ENCODE data around the gene GSTP1. TPM values are rescaled to one million over a fixed set of nuclear protein-coding genes. Genes with fewer than 3 reads are reported as not detected.
"Not testable (repeated sequence)": the region's sequence is repeated elsewhere in the genome, so short reads cannot be mapped to it uniquely, and the experiment has no call there.

GSTP1 gene
- total RNA-seq, 2 experiments from 2014 or later, result 195 to 198 TPM

DNA sequence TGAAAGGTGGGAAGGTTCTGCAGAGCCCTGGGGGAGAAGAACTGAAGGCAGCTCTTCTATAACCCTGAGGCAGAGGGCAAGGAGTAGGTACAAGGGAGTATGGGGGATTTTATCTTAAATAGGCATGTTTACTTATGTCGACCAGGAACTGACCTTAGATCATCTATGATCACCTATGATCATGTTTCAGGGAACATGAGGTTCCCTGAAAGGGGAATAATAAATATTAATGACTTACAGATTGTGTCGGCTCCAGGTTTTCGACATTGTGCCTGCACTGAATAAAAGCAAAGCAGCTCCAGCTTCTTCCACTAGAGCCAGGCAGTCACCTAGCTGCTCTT is 9.9 kb downstream of the GSTP1 start:
- Mint-ChIP-seq H3K27ac (no peak overlapping the region), H3K36me3 (ENCODE audit: low read depth) (no peaks in the 10 kb centered on the region), H3K4me1 (no peaks in the 10 kb centered on the region), H3K9me3 (no peaks in the 10 kb centered on the region), H3K27me3 (peaks cover 4% of the 10 kb centered on the region), H3K4me3 (no peak overlapping the region)
- no peak for DNase-seq
- ChIA-PET CTCF (no interaction called here), POLR2A (no interaction called here)

DNA sequence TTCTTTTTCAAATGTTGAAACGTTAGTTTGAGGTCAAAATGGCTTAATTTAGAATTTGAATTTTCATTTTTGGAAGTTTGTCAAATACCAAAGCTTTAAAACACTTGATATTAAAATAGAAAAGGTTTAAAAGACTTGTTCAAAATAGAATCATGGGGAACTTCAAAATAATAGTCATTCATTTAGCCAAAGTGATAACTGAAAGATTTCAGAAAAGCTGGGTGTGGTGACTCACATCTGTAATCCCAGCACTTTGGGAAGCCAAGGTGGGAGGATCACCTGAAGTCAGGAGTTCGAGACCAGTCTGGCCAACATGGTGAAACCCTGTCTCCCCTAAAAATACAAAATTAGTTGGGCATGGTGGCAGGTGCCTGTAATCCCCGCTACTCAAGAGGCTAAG is 10.9 kb downstream of the GSTP1 start:
- ChIA-PET POLR2A (no interaction called here), CTCF (no interaction called here)
- Mint-ChIP-seq H3K4me1 (peaks cover under 1% of the 10 kb centered on the region), H3K9me3 (no peaks in the 10 kb centered on the region), H3K27ac (no peak overlapping the region), H3K36me3 (ENCODE audit: low read depth) (no peaks in the 10 kb centered on the region), H3K4me3 (no peak overlapping the region), H3K27me3 (peaks cover 4% of the 10 kb centered on the region)
- no peak for DNase-seq

DNA sequence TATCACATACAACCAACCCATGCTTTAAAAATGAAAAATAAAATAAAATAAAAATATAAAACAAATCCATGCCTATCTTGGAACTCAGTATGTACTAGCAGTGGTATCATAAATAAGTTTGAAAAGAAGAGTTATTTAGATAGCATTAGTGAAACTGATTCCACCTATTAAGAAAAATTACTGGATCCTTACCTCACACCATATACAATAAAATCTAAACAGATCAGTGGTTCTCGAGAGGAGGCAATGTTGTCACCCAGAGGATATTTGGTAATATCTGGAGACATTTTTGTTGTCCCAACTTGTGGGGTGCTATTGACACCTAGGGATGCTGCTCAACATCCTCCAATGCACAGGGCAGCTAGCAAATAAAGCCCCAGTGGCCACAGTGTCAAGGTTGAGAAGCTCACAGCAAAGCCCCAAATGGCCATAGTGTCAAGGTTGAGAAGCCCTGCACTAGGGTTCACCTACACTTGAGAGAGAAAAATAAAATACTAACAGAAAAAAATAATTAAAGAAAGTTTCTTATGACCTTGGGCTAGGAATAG is 13.2 kb downstream of the GSTP1 start:
- peaks cover 17% of the 10 kb centered on the region for H3K27me3 Mint-ChIP-seq
- ChIA-PET CTCF (no interaction called here), POLR2A (no interaction called here)
- no peak for DNase-seq
- peaks cover 14% of the 10 kb centered on the region for H3K4me1 Mint-ChIP-seq
- no peak overlapping the region for H3K4me3 Mint-ChIP-seq
- no peaks in the 10 kb centered on the region for H3K36me3 Mint-ChIP-seq (ENCODE audit: low read depth)
- no peak overlapping the region for H3K27ac Mint-ChIP-seq
- H3K9me3 Mint-ChIP-seq, result no peaks in the 10 kb centered on the region

DNA sequence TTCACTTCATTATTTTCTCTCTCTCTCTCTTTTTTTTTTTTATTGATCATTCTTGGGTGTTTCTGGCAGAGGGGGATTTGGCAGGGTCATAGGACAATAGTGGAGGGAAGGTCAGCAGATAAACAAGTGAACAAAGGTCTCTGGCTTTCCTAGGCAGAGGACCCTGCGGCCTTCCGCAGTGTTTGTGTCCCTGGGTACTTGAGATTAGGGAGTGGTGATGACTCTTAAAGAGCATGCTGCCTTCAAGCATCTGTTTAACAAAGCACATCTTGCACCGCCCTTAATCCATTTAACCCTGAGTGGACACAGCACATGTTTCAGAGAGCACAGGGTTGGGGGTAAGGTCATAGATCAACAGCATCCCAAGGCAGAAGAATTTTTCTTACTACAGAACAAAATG is 13.8 kb downstream of the GSTP1 start:
- DNase-seq; H3K9me3 Mint-ChIP-seq; H3K27ac Mint-ChIP-seq; H3K36me3 Mint-ChIP-seq (ENCODE audit: low read depth); POLR2A ChIA-PET; CTCF ChIA-PET; H3K4me3 Mint-ChIP-seq: not testable (repeated sequence)
- Mint-ChIP-seq H3K27me3 (peaks cover 17% of the 10 kb centered on the region), H3K4me1 (peaks cover 14% of the 10 kb centered on the region)

DNA sequence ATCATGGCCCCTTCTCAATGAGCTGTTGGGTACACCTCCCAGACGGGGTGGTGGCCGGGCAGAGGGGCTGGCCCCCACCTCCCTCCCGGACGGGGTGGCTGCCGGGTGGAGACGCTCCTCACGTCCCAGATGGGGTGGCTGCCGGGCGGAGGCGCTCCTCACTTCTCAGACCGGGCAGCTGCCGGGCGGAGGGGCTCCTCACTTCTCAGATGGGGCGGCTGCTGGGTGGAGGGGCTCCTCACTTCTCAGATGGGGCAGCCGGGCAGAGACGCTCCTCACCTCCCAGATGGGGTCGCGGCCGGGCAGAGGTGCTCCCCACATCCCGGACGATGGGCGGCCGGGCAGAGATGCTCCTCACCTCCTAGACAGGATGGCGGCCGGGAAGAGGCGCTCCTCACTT is 14.4 kb downstream of the GSTP1 start:
- H3K9me3 Mint-ChIP-seq; POLR2A ChIA-PET; H3K4me3 Mint-ChIP-seq; H3K36me3 Mint-ChIP-seq (ENCODE audit: low read depth); CTCF ChIA-PET; DNase-seq; H3K27ac Mint-ChIP-seq: not testable (repeated sequence)
- Mint-ChIP-seq H3K27me3 (peaks cover 21% of the 10 kb centered on the region), H3K4me1 (peaks cover 14% of the 10 kb centered on the region)

DNA sequence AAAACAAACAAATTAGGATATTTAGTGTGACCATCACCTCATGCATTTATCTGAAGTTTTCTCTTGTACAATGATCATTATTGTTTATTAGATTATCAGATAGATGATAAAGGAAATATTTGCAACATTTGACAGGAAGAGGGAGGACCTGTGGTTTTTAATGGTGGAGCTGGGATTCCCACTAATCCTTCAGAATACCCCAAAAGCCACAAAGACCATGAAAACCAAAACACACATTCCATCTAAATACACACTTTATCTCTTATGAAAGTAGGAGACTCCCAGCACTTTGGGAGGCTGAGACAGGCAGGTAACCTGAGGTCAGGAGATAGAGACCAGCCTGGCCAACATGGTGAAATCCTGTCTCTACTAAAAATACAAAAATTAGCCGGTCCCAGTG is 15.5 kb downstream of the GSTP1 start:
- DNase-seq, result no peak
- Mint-ChIP-seq H3K27ac (no peak overlapping the region), H3K4me3 (no peak overlapping the region), H3K36me3 (ENCODE audit: low read depth) (no peaks in the 10 kb centered on the region), H3K9me3 (no peaks in the 10 kb centered on the region), H3K4me1 (peaks cover 14% of the 10 kb centered on the region), H3K27me3 (peaks cover 21% of the 10 kb centered on the region)
- CTCF ChIA-PET, result no interaction called here
- POLR2A ChIA-PET, result no interaction called here

DNA sequence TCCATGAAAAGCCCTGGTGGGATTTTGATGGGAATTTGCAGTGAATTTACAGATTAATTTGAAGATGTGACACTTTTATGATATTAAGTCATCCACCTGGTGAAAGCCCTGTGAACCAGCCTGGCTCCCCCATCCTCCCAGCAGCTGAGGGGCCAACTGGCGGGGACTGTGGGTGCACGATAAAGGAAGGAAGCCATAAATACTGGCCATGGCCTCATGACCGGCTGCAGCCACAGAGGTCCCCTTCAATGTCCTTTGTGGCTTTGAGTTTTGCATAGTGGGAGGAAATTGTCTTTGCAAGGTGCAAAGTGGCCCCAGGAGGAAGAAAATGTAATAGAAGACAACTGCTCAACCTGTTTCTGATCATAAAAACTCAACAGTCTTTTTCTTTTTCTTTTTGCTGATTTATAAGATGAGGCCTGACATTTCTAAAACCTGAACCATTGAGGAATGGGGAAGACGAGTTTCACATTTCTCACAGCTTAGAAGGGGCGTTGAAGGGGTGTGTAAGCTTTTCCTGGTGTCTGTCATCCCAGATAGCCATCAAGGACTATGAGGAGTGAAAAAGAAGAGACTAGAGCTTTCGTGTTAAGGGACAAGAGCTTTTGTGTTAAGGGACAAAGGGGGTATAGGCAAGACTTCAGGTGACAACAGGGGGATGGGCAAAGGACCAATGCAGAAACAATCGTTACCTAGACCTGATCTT is 16.9 kb downstream of the GSTP1 start:
- no peak overlapping the region for H3K4me3 Mint-ChIP-seq
- POLR2A ChIA-PET, result no interaction called here
- no peaks in the 10 kb centered on the region for H3K9me3 Mint-ChIP-seq
- no peaks in the 10 kb centered on the region for H3K36me3 Mint-ChIP-seq (ENCODE audit: low read depth)
- H3K27me3 Mint-ChIP-seq, result peaks cover 21% of the 10 kb centered on the region
- no peak for DNase-seq
- H3K27ac Mint-ChIP-seq, result no peak overlapping the region
- CTCF ChIA-PET, result no interaction called here
- H3K4me1 Mint-ChIP-seq, result peaks cover 15% of the 10 kb centered on the region

DNA sequence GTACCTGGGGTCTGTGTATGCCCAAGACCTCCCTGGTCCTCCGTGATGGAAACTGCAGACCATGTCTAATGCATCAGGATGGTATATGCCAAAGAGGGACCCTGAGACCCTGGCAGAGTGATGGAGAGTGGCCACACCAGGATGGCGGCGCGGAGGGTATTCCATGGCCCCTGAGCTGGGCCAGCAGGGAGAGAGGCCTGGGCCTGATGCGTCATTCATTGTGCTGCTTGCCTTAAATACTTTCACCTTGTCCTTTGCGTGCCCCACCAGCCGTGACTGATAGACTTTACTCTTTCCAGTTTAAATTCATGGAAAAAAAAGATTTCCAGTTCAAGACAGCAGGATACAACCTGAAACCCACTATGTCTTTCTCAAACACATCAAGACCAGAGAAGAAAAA is 17.5 kb downstream of the GSTP1 start:
- no peak overlapping the region for H3K4me3 Mint-ChIP-seq
- POLR2A ChIA-PET, result no interaction called here
- H3K27ac Mint-ChIP-seq, result no peak overlapping the region
- no peaks in the 10 kb centered on the region for H3K36me3 Mint-ChIP-seq (ENCODE audit: low read depth)
- CTCF ChIA-PET, result no interaction called here
- DNase-seq, result no peak
- peaks cover 21% of the 10 kb centered on the region for H3K27me3 Mint-ChIP-seq
- H3K4me1 Mint-ChIP-seq, result peaks cover 20% of the 10 kb centered on the region
- H3K9me3 Mint-ChIP-seq, result no peaks in the 10 kb centered on the region

DNA sequence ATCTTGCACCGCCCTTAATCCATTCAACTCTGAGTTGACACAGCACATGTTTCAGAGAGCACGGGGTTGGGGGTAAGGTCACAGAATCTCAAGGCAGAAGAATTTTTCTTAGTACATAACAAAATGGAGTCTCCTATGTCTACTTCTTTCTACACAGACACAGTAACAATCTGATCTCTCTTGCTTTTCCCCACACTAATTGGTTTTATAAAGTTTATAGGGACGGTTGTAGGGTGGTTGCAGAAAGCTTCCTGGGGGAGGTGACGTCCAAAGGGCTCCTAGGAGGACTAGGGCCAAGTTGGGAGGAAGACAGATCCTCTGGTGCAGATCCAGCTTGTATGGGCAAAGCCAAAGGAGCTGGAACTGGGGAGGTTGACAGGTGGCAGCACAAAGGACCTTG is 20.5 kb downstream of the GSTP1 start:
- H3K9me3 Mint-ChIP-seq; POLR2A ChIA-PET; CTCF ChIA-PET; H3K36me3 Mint-ChIP-seq (ENCODE audit: low read depth); H3K27ac Mint-ChIP-seq; H3K4me3 Mint-ChIP-seq; DNase-seq: not testable (repeated sequence)
- Mint-ChIP-seq H3K27me3 (peaks cover 18% of the 10 kb centered on the region), H3K4me1 (peaks cover 35% of the 10 kb centered on the region)

DNA sequence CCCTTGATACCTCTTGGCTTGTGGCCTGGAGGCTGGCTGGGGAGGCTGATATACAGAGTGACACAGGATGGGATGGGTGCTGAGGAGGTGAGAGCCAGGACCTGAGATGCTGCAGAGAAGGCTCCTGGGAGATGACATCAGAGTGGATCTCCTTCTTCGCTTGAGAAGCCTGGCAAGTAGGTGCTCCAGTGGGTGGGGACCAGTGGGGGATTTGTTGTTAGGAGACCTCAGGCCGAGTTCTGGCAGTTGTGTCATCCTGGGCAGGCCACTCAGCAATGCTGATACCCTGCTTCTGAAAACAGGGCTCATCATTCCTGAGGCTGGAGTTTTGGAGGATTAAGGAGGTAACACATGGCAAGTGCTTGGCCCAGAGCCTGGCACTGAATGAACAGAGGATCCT is 21.2 kb downstream of the GSTP1 start:
- H3K36me3 Mint-ChIP-seq (ENCODE audit: low read depth), result peaks cover 14% of the 10 kb centered on the region
- no peak overlapping the region for H3K27ac Mint-ChIP-seq
- POLR2A ChIA-PET, result interaction anchor here (1.6 kb wide), 1 partner anchor 10 kb away, joined by 9 read pairs; no protein-coding TSS in a partner anchor
- CTCF ChIA-PET, result interaction anchor here (0.9 to 1.2 kb wide), 2 partner anchors 22 to 33 kb away, joined by 3 read pairs; no protein-coding TSS in a partner anchor
- H3K9me3 Mint-ChIP-seq, result no peaks in the 10 kb centered on the region
- no peak overlapping the region for H3K4me3 Mint-ChIP-seq
- peaks cover 16% of the 10 kb centered on the region for H3K27me3 Mint-ChIP-seq
- peaks cover 33% of the 10 kb centered on the region for H3K4me1 Mint-ChIP-seq
- no peak for DNase-seq

DNA sequence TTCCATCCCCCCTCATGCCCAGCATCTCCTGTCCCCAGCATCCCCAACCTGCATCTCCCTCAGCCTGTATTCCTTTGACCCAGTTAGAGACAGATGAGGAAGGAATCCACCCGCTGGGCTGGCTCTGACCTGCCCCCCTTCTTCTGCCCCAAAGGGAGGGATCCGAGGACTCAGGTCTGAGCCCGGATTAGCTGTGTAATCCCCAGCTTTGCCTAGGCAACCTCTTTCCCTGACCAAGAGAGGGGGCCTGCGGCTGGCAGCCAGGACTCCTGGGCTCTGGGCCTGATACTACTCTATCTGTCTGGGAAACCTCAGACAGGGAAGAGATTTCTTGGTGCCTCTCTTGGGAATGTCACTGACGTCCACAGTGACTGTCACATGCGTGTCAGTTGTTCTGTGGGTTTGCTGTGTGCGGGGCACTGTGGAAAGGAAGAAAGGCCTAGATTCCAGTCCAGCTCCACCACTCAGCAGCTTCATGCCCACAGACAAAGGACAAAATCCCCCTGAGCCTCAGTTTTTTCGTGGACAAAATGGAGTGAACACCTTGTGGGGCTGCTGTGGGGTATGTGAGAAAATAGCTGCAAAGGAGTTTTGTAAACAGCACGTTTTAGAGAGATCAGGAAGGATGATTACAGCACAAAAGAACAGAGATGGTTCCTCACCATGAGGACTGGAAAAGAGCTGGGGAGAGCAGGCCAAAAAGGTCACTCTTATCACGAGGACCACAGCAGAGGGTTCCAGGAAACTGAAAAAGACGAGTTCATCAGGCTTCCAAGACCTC is 21.8 kb downstream of the GSTP1 start:
- Mint-ChIP-seq H3K4me1 (peaks cover 27% of the 10 kb centered on the region), H3K27me3 (peaks cover 12% of the 10 kb centered on the region), H3K36me3 (ENCODE audit: low read depth) (peaks cover 19% of the 10 kb centered on the region), H3K27ac (no peak overlapping the region), H3K9me3 (no peaks in the 10 kb centered on the region), H3K4me3 (peak overlapping the region; percentile 65)
- POLR2A ChIA-PET, result interaction anchor here (1.6 kb wide), 1 partner anchor 9 kb away, joined by 9 read pairs; no protein-coding TSS in a partner anchor
- CTCF ChIA-PET, result interaction anchor here (0.9 to 1.2 kb wide), 3 partner anchors 9 to 33 kb away, joined by 3 read pairs; no protein-coding TSS in a partner anchor
- DNase-seq, result no peak

DNA sequence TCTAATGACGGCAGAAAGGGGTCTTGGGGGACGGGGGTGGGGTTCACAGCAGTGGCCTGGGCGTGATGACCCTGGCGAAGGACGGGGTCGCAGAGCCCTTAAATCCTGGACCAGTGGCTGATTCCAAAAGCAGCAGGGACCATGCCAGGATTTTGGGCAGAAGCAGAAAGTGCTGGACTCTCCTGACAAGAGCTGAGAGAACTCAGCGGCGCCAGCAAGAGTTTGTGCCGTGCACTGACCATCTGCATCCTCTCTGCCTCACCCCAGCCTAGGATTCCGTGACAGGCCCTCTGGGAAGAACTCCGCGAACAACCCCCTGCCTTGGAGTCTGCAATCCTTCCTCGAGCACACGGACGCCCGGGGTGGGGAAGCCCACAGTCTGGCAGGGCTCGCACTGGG is 22.5 kb downstream of the GSTP1 start:
- peaks cover 6% of the 10 kb centered on the region for H3K27me3 Mint-ChIP-seq
- no peaks in the 10 kb centered on the region for H3K9me3 Mint-ChIP-seq
- ChIA-PET CTCF (interaction anchor here (0.9 to 1.2 kb wide), 2 partner anchors 8 to 20 kb away, joined by 3 read pairs; no protein-coding TSS in a partner anchor), POLR2A (interaction anchor here (1.6 kb wide), 1 partner anchor 8 kb away, joined by 9 read pairs; no protein-coding TSS in a partner anchor)
- peaks cover 23% of the 10 kb centered on the region for H3K4me1 Mint-ChIP-seq
- H3K4me3 Mint-ChIP-seq, result peak overlapping the region; percentile 81
- H3K36me3 Mint-ChIP-seq (ENCODE audit: low read depth), result peaks cover 23% of the 10 kb centered on the region
- no peak for DNase-seq
- peak overlapping the region; percentile 58 for H3K27ac Mint-ChIP-seq

DNA sequence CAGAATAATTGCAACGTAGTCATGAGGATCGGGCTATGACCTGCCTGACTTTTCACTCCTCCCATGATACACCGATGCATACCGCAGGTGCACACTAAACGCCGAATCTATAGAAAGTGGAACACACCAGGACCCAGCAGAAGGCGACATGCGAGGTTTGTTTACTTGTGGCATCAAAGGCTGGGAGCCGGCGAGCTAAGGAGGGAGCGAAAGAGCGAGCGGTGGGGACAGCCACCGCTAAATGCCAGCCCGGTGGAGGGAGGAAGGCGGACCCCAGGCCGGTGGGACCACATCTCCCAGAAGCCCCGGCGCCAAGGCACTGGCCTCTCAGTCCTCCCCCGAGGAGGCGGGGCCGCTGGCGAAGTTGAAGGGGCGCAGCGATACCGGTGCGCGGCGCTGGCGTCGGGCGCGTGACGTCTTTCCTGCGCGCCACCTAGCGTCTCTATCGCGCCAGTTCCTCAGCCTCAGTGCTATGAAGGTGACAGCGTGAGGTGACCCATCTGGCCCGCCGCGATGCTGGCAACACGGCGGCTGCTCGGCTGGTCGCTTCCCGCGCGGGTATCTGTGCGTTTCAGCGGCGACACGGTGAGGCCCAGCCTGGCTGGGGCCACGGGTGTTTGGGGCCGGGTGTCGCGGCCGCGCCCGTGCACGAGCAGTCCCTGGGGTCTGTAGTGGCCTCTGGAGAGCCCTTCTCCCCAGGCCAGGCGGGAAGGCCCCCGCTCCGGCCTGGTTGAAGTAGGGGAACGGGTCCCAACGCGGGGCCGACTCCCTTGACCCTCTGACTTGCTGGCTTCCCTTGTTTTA is 23.1 kb downstream of the GSTP1 start, which contains the start of gene NDUFV1:
NDUFV1 (plus strand) TSS at position 445 of the 804 bp plus-strand sequence; CDS start at position 514, 69 bp downstream.
- Mint-ChIP-seq H3K9me3 (no peaks in the 10 kb centered on the region), H3K27me3 (peaks cover 6% of the 10 kb centered on the region), H3K4me1 (peaks cover 23% of the 10 kb centered on the region), H3K4me3 (peak within 1 kb of the TSS; percentile 81), H3K36me3 (ENCODE audit: low read depth) (peaks cover 28% of the 10 kb centered on the region), H3K27ac (peak within 1 kb of the TSS; percentile 79)
- ChIA-PET CTCF (no interaction called here), POLR2A (interaction anchor here (1.6 to 2.1 kb wide), 2 partner anchors 8 to 22 kb away, joined by 9 to 11 read pairs; partner anchors contain the start of gene NUDT8)
- DNase-seq, result peak; percentile 97
